SJCRH30 (cell line): ENCODE measurements around the gene TPD52L1. TPM values are rescaled to one million over a fixed set of nuclear protein-coding genes. Genes with fewer than 3 reads are reported as not detected.
"Not testable (repeated sequence)": the region's sequence is repeated elsewhere in the genome, so short reads cannot be mapped to it uniquely, and the experiment has no call there.

Experiments used
- DNase-seq, 2 experiments: peaks; one replicate each; pipeline ENCODE4 v3.0.0-alpha.2; 2015 to 2020
- H3K27ac ChIP-seq: fragments of 250-450 bp; sonication (Bioruptor Pico); 2 replicates; pipeline ENCODE4 v1.5.1; 2020; ENCODE audit warnings: mild to moderate bottlenecking, moderate library complexity
- H3K27me3 ChIP-seq: fragments of 250-450 bp; sonication (Bioruptor Pico); 2 replicates; pipeline ENCODE4 v1.5.1; 2020; ENCODE audit warnings: mild to moderate bottlenecking, moderate library complexity
- H3K36me3 ChIP-seq: fragments of 250-450 bp; sonication (Bioruptor Pico); 2 replicates; pipeline ENCODE4 v1.5.1; 2020; ENCODE audit warnings: mild to moderate bottlenecking, moderate library complexity
- H3K4me1 ChIP-seq: fragments of 250-450 bp; sonication (Bioruptor Pico); 2 replicates; pipeline ENCODE4 v1.5.1; 2020; ENCODE audit warnings: mild to moderate bottlenecking, moderate library complexity
- H3K4me3 ChIP-seq: fragments of 250-450 bp; sonication (Bioruptor Pico); 2 replicates; pipeline ENCODE4 v1.5.1; 2020; ENCODE audit warnings: mild to moderate bottlenecking, moderate library complexity
- H3K9me3 ChIP-seq: fragments of 250-450 bp; sonication (Bioruptor Pico); replicated peaks from 2 replicates; pipeline ENCODE4 v1.5.1; 2020; ENCODE audit warnings: mild to moderate bottlenecking, moderate library complexity
- total RNA-seq: library from RNA; depleted of rRNA; stranded (reverse); fragments of >200 nt; shearing (Covaris generic); gene quantifications from 2 replicates; pipeline ENCODE4 v1.2.3, GENCODE V29; 2014

TPD52L1 gene
- total RNA-seq, 1 experiment from 2014 or later, result not detected

GRCh38 chr6:125123468-125124048, 30.0 kb upstream of the TPD52L1 start:
- no peak for DNase-seq

GRCh38 chr6:125124049-125124669, 29.4 kb upstream of the TPD52L1 start:
- no peak overlapping the region for H3K27ac ChIP-seq
- H3K27me3 ChIP-seq, result no peaks in the 10 kb centered on the region
- H3K9me3 ChIP-seq, result no peaks in the 10 kb centered on the region
- H3K36me3 ChIP-seq, result no peaks in the 10 kb centered on the region
- no peak overlapping the region for H3K4me3 ChIP-seq
- peaks cover 3% of the 10 kb centered on the region; the same call in 1 of the 2 replicates for H3K4me1 ChIP-seq
- no peak for DNase-seq

More at GRCh38 chr6:125123468-125124048, 30.0 kb upstream of the TPD52L1 start:
- no peaks in the 10 kb centered on the region for H3K9me3 ChIP-seq
- no peaks in the 10 kb centered on the region for H3K4me1 ChIP-seq
- H3K27ac ChIP-seq, result no peak overlapping the region
- H3K4me3 ChIP-seq, result no peak overlapping the region
- H3K36me3 ChIP-seq, result no peaks in the 10 kb centered on the region
- H3K27me3 ChIP-seq, result no peaks in the 10 kb centered on the region

GRCh38 chr6:125125856-125126255, 27.7 kb upstream of the TPD52L1 start:
- H3K9me3 ChIP-seq, H3K4me1 ChIP-seq, DNase-seq, H3K27ac ChIP-seq, H3K27me3 ChIP-seq, H3K4me3 ChIP-seq, H3K36me3 ChIP-seq: not testable (repeated sequence)

GRCh38 chr6:125129354-125129753, 24.2 kb upstream of the TPD52L1 start:
- peak in 1 of 2 experiments; percentile 34 for DNase-seq
- H3K4me3 ChIP-seq, result no peak overlapping the region
- no peaks in the 10 kb centered on the region for H3K27me3 ChIP-seq
- peaks cover 6% of the 10 kb centered on the region; the same call in 1 of the 2 replicates for H3K4me1 ChIP-seq
- no peaks in the 10 kb centered on the region for H3K9me3 ChIP-seq
- H3K27ac ChIP-seq, result no peak overlapping the region
- no peaks in the 10 kb centered on the region for H3K36me3 ChIP-seq

- H3K27me3 ChIP-seq, result no peaks in the 10 kb centered on the region
- no peaks in the 10 kb centered on the region for H3K36me3 ChIP-seq
- peaks cover 6% of the 10 kb centered on the region; the same call in 1 of the 2 replicates for H3K4me1 ChIP-seq
- H3K9me3 ChIP-seq, result no peaks in the 10 kb centered on the region
- no peak overlapping the region for H3K27ac ChIP-seq
- no peak overlapping the region for H3K4me3 ChIP-seq
- no peak for DNase-seq
Measured at GRCh38 chr6:125132058-125132457, 21.5 kb upstream of the TPD52L1 start.

GRCh38 chr6:125136378-125136777, 17.2 kb upstream of the TPD52L1 start:
- H3K4me1 ChIP-seq, result no peaks in the 10 kb centered on the region
- H3K9me3 ChIP-seq, result no peaks in the 10 kb centered on the region
- no peak overlapping the region for H3K4me3 ChIP-seq
- H3K27ac ChIP-seq, result no peak overlapping the region
- DNase-seq, result no peak
- no peaks in the 10 kb centered on the region for H3K36me3 ChIP-seq
- no peaks in the 10 kb centered on the region for H3K27me3 ChIP-seq

GRCh38 chr6:125138083-125138482, 15.5 kb upstream of the TPD52L1 start:
- no peaks in the 10 kb centered on the region for H3K36me3 ChIP-seq
- H3K4me3 ChIP-seq, result no peak overlapping the region
- no peak overlapping the region for H3K27ac ChIP-seq
- no peaks in the 10 kb centered on the region for H3K9me3 ChIP-seq
- no peaks in the 10 kb centered on the region for H3K27me3 ChIP-seq
- no peak for DNase-seq
- H3K4me1 ChIP-seq, result no peaks in the 10 kb centered on the region

GRCh38 chr6:125140808-125141207, 12.8 kb upstream of the TPD52L1 start:
- DNase-seq, result no peak
- Histone ChIP-seq H3K36me3 (no peaks in the 10 kb centered on the region), H3K9me3 (no peaks in the 10 kb centered on the region; the same call in 1 of the 2 replicates)

GRCh38 chr6:125142618-125143017, 11.0 kb upstream of the TPD52L1 start:
- H3K36me3 ChIP-seq, result no peaks in the 10 kb centered on the region
- H3K4me3 ChIP-seq, result no peak overlapping the region
- no peaks in the 10 kb centered on the region; the same call in 1 of the 2 replicates for H3K9me3 ChIP-seq
- H3K27me3 ChIP-seq, result no peaks in the 10 kb centered on the region
- H3K27ac ChIP-seq, result no peak overlapping the region
- DNase-seq, result no peak
- no peaks in the 10 kb centered on the region for H3K4me1 ChIP-seq

More at GRCh38 chr6:125140808-125141207, 12.8 kb upstream of the TPD52L1 start:
- Histone ChIP-seq H3K4me3 (no peak overlapping the region), H3K27me3 (no peaks in the 10 kb centered on the region), H3K27ac (no peak overlapping the region), H3K4me1 (no peaks in the 10 kb centered on the region)

- Histone ChIP-seq H3K4me1 (no peaks in the 10 kb centered on the region), H3K4me3 (no peak overlapping the region), H3K36me3 (no peaks in the 10 kb centered on the region; the same call in 1 of the 2 replicates), H3K27ac (no peak overlapping the region), H3K9me3 (no peaks in the 10 kb centered on the region; the same call in 1 of the 2 replicates), H3K27me3 (no peaks in the 10 kb centered on the region)
- DNase-seq, result no peak
Measured at GRCh38 chr6:125144822-125145221, 8.8 kb upstream of the TPD52L1 start.

GRCh38 chr6:125149256-125150144, 4.1 kb upstream of the TPD52L1 start:
- Histone ChIP-seq H3K4me1 (no peaks in the 10 kb centered on the region), H3K9me3 (no peaks in the 10 kb centered on the region), H3K36me3 (no peaks in the 10 kb centered on the region; the same call in 1 of the 2 replicates), H3K4me3 (no peak overlapping the region), H3K27ac (no peak overlapping the region), H3K27me3 (no peaks in the 10 kb centered on the region)
- no peak for DNase-seq

- H3K4me1 ChIP-seq, result no peaks in the 10 kb centered on the region
- DNase-seq, result no peak
- no peak overlapping the region for H3K27ac ChIP-seq
- H3K27me3 ChIP-seq, result no peaks in the 10 kb centered on the region
- no peaks in the 10 kb centered on the region for H3K9me3 ChIP-seq
- H3K4me3 ChIP-seq, result no peak overlapping the region
- no peaks in the 10 kb centered on the region; the same call in 1 of the 2 replicates for H3K36me3 ChIP-seq
Measured at GRCh38 chr6:125151700-125152099, 1.9 kb upstream of the TPD52L1 start.

GRCh38 chr6:125154118-125154760, 666 bp downstream of the TPD52L1 start:
- H3K27me3 ChIP-seq, result no peaks in the 10 kb centered on the region
- H3K27ac ChIP-seq, result no peak overlapping the region
- H3K4me1 ChIP-seq, result no peaks in the 10 kb centered on the region
- DNase-seq, result no peak
- no peak overlapping the region for H3K4me3 ChIP-seq
- no peaks in the 10 kb centered on the region for H3K36me3 ChIP-seq
- H3K9me3 ChIP-seq, result no peaks in the 10 kb centered on the region

GRCh38 chr6:125154761-125155135, 1.2 kb downstream of the TPD52L1 start:
- Histone ChIP-seq H3K9me3 (no peaks in the 10 kb centered on the region), H3K4me1 (no peaks in the 10 kb centered on the region), H3K27me3 (no peaks in the 10 kb centered on the region), H3K27ac (no peak overlapping the region), H3K4me3 (no peak overlapping the region), H3K36me3 (no peaks in the 10 kb centered on the region)
- no peak for DNase-seq
